MM.1S (cell line): Measurements from ENCODE around the gene GABRR1.

Experiments used
- DNase-seq: peaks from one replicate; pipeline ENCODE4 v3.0.0-alpha.2; 2015
- H2AFZ ChIP-seq: fragments of 300-600 bp; sonication (generic); 2 replicates; pipeline ENCODE4 v1.6.0; 2016; ENCODE audit warnings: antibody characterized with exemption, low read length
- H3F3A ChIP-seq: fragments of 300-600 bp; sonication (generic); 2 replicates; pipeline ENCODE4 v1.6.1; 2016; ENCODE audit warnings: mild to moderate bottlenecking, antibody characterized with exemption, low read length, moderate library complexity, mixed read lengths; ENCODE audit not compliant: insufficient read depth
- H3K27ac ChIP-seq: fragments of 300-600 bp; sonication (generic); 2 replicates; pipeline ENCODE4 v1.5.1; 2016; ENCODE audit warnings: mild to moderate bottlenecking, low read length
- H3K27me3 ChIP-seq: fragments of 300-600 bp; sonication (generic); replicated peaks from 2 replicates; pipeline ENCODE4 v1.6.0; 2016; ENCODE audit warnings: low read length; ENCODE audit not compliant: insufficient read depth
- H3K36me3 ChIP-seq: fragments of 300-600 bp; sonication (generic); replicated peaks from 2 replicates; pipeline ENCODE4 v1.6.1; 2016; ENCODE audit warnings: mild to moderate bottlenecking, low read length, mixed read lengths; ENCODE audit not compliant: insufficient read depth
- H3K4me1 ChIP-seq: fragments of 300-600 bp; sonication (generic); 2 replicates; pipeline ENCODE4 v1.6.1; 2016; ENCODE audit warnings: low read length, mixed read lengths
- H3K4me2 ChIP-seq: fragments of 300-600 bp; sonication (generic); 2 replicates; pipeline ENCODE4 v1.6.0; 2016; ENCODE audit warnings: low read depth, low read length
- H3K4me3 ChIP-seq: fragments of 300-600 bp; sonication (generic); 2 replicates; pipeline ENCODE4 v1.5.1; 2016; ENCODE audit warnings: low read length, mixed read lengths
- H3K79me2 ChIP-seq: fragments of 300-600 bp; sonication (generic); 2 replicates; pipeline ENCODE4 v1.6.1; 2016; ENCODE audit warnings: mixed run types, low read length, mixed read lengths
- H3K9ac ChIP-seq: fragments of 300-600 bp; sonication (generic); 2 replicates; pipeline ENCODE4 v1.6.1; 2016; ENCODE audit warnings: low read length, mixed read lengths
- H3K9me2 ChIP-seq: fragments of 300-600 bp; sonication (generic); replicated peaks from 2 replicates; pipeline ENCODE4 v1.6.1; 2016; ENCODE audit warnings: mild to moderate bottlenecking, low read length, mixed read lengths; ENCODE audit not compliant: insufficient read depth
- H3K9me3 ChIP-seq: fragments of 300-600 bp; sonication (generic); replicated peaks from 2 replicates; pipeline ENCODE4 v1.6.1; 2016; ENCODE audit warnings: mild to moderate bottlenecking, low read length, mixed read lengths; ENCODE audit not compliant: insufficient read depth
- H4K20me1 ChIP-seq: fragments of 300-600 bp; sonication (generic); 2 replicates; pipeline ENCODE4 v1.6.1; 2016; ENCODE audit warnings: mild to moderate bottlenecking, low read length, moderate library complexity, mixed read lengths; ENCODE audit not compliant: insufficient read depth
- CTCF ChIP-seq: fragments of 300-600 bp; sonication (generic); IDR thresholded peaks from 2 replicates; pipeline ENCODE4 v1.5.1; 2016; ENCODE audit warnings: antibody characterized with exemption, low read length, mixed read lengths
- EZH2 ChIP-seq: fragments of 300-600 bp; sonication (generic); optimal IDR thresholded peaks from 2 replicates; pipeline ENCODE3; 2017; ENCODE audit warnings: low read depth, mild to moderate bottlenecking, antibody characterized with exemption, low read length, mixed read lengths
- EZH2phosphoT487 ChIP-seq: fragments of 300-600 bp; sonication (generic); IDR thresholded peaks from 2 replicates; pipeline ENCODE4 v1.6.1; 2018; ENCODE audit warnings: antibody characterized with exemption, low read length

Gene GABRR1

GRCh38 chr6:89221971-89222711 is 5.0 kb upstream of the GABRR1 start:
- H3K9me2 ChIP-seq, result no peaks in the 10 kb centered on the region
- H3K9me3 ChIP-seq, result no peaks in the 10 kb centered on the region
- H3K4me3 ChIP-seq, result no peak overlapping the region
- no peak overlapping the region for H3K27ac ChIP-seq
- H3K9ac ChIP-seq, result no peak overlapping the region
- H3K4me2 ChIP-seq, result no peak overlapping the region
- H3K79me2 ChIP-seq, result no peaks in the 10 kb centered on the region
- peaks cover 4% of the 10 kb centered on the region; the same call in 1 of the 2 replicates for H3K4me1 ChIP-seq
- H4K20me1 ChIP-seq, result no peaks in the 10 kb centered on the region
- no peaks in the 10 kb centered on the region for H3F3A ChIP-seq
- TF ChIP-seq EZH2phosphoT487 (no peak), CTCF (no peak), EZH2 (no peak)
- H3K27me3 ChIP-seq, result no peaks in the 10 kb centered on the region
- DNase-seq, result no peak
- H2AFZ ChIP-seq, result no peak overlapping the region
- no peaks in the 10 kb centered on the region for H3K36me3 ChIP-seq

GRCh38 chr6:89221129-89221528 is 4.0 kb upstream of the GABRR1 start:
- Histone ChIP-seq H3K27ac (no peak overlapping the region), H3K9me2 (no peaks in the 10 kb centered on the region), H2AFZ (no peak overlapping the region), H3K4me3 (no peak overlapping the region), H4K20me1 (no peaks in the 10 kb centered on the region), H3K27me3 (no peaks in the 10 kb centered on the region), H3K4me1 (peaks cover 8% of the 10 kb centered on the region), H3F3A (no peaks in the 10 kb centered on the region), H3K36me3 (no peaks in the 10 kb centered on the region), H3K4me2 (no peak overlapping the region), H3K79me2 (no peaks in the 10 kb centered on the region), H3K9me3 (no peaks in the 10 kb centered on the region), H3K9ac (no peak overlapping the region)
- no peak for TF ChIP-seq EZH2phosphoT487
- no peak for TF ChIP-seq CTCF
- TF ChIP-seq EZH2, result no peak
- peak; percentile 51 for DNase-seq

- H2AFZ ChIP-seq, result no peak overlapping the region
- TF ChIP-seq CTCF (no peak), EZH2phosphoT487 (no peak), EZH2 (no peak)
- no peaks in the 10 kb centered on the region for H4K20me1 ChIP-seq
- H3K36me3 ChIP-seq, result no peaks in the 10 kb centered on the region
- H3K79me2 ChIP-seq, result no peaks in the 10 kb centered on the region
- no peaks in the 10 kb centered on the region for H3K27me3 ChIP-seq
- H3K27ac ChIP-seq, result no peak overlapping the region
- H3K4me2 ChIP-seq, result no peak overlapping the region
- peaks cover 5% of the 10 kb centered on the region for H3F3A ChIP-seq
- no peaks in the 10 kb centered on the region for H3K9me3 ChIP-seq
- no peak overlapping the region for H3K9ac ChIP-seq
- peaks cover 27% of the 10 kb centered on the region for H3K4me1 ChIP-seq
- H3K4me3 ChIP-seq, result no peak overlapping the region
- H3K9me2 ChIP-seq, result no peaks in the 10 kb centered on the region
- DNase-seq, result no peak
These were observed 747 bp downstream of the GABRR1 start for GRCh38 chr6:89216411-89216810.
